ENCODE data around the gene USP17L12. TPM values are rescaled to one million over a fixed set of nuclear protein-coding genes. Genes with fewer than 3 reads are reported as not detected.
"Not testable (repeated sequence)": the region's sequence is repeated elsewhere in the genome, so short reads cannot be mapped to it uniquely, and the experiment has no call there.

The USP17L12 gene
- total and polyA plus RNA-seq, 8 donors, result not detected

DNA sequence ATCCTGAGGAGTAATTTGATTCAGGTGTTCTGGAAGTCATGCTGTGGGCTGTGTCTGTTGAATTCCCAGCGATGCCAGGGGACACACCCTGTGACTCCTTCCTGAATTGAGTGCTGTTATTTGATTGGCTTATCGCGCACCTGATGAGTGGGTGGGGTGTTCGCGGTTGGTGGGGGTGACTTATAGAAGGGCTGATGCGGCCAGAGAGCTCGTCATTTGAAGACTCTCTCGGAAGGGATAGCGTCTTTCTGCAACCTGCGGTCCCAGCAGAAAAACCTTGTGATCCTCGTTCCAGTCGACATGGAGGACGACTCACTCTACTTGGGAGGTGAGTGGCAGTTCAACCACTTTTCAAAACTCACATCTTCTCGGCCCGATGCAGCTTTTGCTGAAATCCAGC lies 47.4 kb downstream of the USP17L12 start, which contains the start of gene USP17L22:
USP17L22 (plus strand) TSS at position 301 of the 400 bp plus-strand sequence; CDS start at position 301, 0 bp downstream.
- not testable (repeated sequence) for H3K4me3 ChIP-seq, H3K27me3 ChIP-seq

More for the DNA sequence above, 47.4 kb downstream of the USP17L12 start, which contains the start of gene USP17L22:
- H3K9me3 ChIP-seq; H3K4me1 ChIP-seq; H3K27ac ChIP-seq; H3K36me3 ChIP-seq; ATAC-seq; DNase-seq; intact Hi-C loops (cut with DNase I): not testable (repeated sequence)

Other genes starting within 250 kb of the USP17L12 start
- not detected for gene FAM90A26, start 49.7 kb upstream of the USP17L12 start, total RNA-seq
- gene FAM90A26, start 49.7 kb upstream of the USP17L12 start, polyA plus RNA-seq (ENCODE audit: insufficient read length in 6 of 6), result under 1 TPM; 0.08 to 0.23 (median 0.14) TPM
- gene USP17L10, start 9.5 kb upstream of the USP17L12 start, total RNA-seq, result not detected
- gene USP17L10, start 9.5 kb upstream of the USP17L12 start, polyA plus RNA-seq (ENCODE audit: insufficient read length in 6 of 6), result not detected
- not detected for gene USP17L11, start 4.7 kb upstream of the USP17L12 start, total RNA-seq
- gene USP17L11, start 4.7 kb upstream of the USP17L12 start, polyA plus RNA-seq (ENCODE audit: insufficient read length in 6 of 6), result not detected
- gene USP17L13, start 4.7 kb downstream of the USP17L12 start, total RNA-seq, result not detected
- not detected for gene USP17L13, start 4.7 kb downstream of the USP17L12 start, polyA plus RNA-seq (ENCODE audit: insufficient read length in 6 of 6)
- not detected for gene USP17L15, start 14.2 kb downstream of the USP17L12 start, total RNA-seq
- not detected for gene USP17L15, start 14.2 kb downstream of the USP17L12 start, polyA plus RNA-seq (ENCODE audit: insufficient read length in 6 of 6)
- gene USP17L17, start 23.7 kb downstream of the USP17L12 start, total RNA-seq, result not detected
- gene USP17L17, start 23.7 kb downstream of the USP17L12 start, polyA plus RNA-seq (ENCODE audit: insufficient read length in 6 of 6), result not detected
- gene USP17L18, start 28.5 kb downstream of the USP17L12 start, total RNA-seq, result not detected
- not detected for gene USP17L18, start 28.5 kb downstream of the USP17L12 start, polyA plus RNA-seq (ENCODE audit: insufficient read length in 6 of 6)
- not detected for gene USP17L19, start 33.2 kb downstream of the USP17L12 start, total RNA-seq
- not detected for gene USP17L19, start 33.2 kb downstream of the USP17L12 start, polyA plus RNA-seq (ENCODE audit: insufficient read length in 6 of 6)
- gene USP17L20, start 38.0 kb downstream of the USP17L12 start, total RNA-seq, result not detected
- not detected for gene USP17L20, start 38.0 kb downstream of the USP17L12 start, polyA plus RNA-seq (ENCODE audit: insufficient read length in 6 of 6)
- gene USP17L21, start 42.7 kb downstream of the USP17L12 start, total RNA-seq, result not detected
- not detected for gene USP17L21, start 42.7 kb downstream of the USP17L12 start, polyA plus RNA-seq (ENCODE audit: insufficient read length in 6 of 6)
- not detected for gene USP17L22, start 47.5 kb downstream of the USP17L12 start, total RNA-seq
- gene USP17L22, start 47.5 kb downstream of the USP17L12 start, polyA plus RNA-seq (ENCODE audit: insufficient read length in 6 of 6), result not detected
- not detected for gene USP17L24, start 105.0 kb downstream of the USP17L12 start, total RNA-seq
- not detected for gene USP17L24, start 105.0 kb downstream of the USP17L12 start, polyA plus RNA-seq (ENCODE audit: insufficient read length in 6 of 6)
- not detected for gene USP17L25, start 109.8 kb downstream of the USP17L12 start, total RNA-seq
- not detected for gene USP17L25, start 109.8 kb downstream of the USP17L12 start, polyA plus RNA-seq (ENCODE audit: insufficient read length in 6 of 6)
- gene USP17L26, start 114.5 kb downstream of the USP17L12 start, total RNA-seq, result not detected
- not detected for gene USP17L26, start 114.5 kb downstream of the USP17L12 start, polyA plus RNA-seq (ENCODE audit: insufficient read length in 6 of 6)
- not detected for gene USP17L5, start 119.3 kb downstream of the USP17L12 start, total RNA-seq
- not detected for gene USP17L5, start 119.3 kb downstream of the USP17L12 start, polyA plus RNA-seq (ENCODE audit: insufficient read length in 6 of 6)
- not detected for gene USP17L27, start 124.0 kb downstream of the USP17L12 start, total RNA-seq
- gene USP17L27, start 124.0 kb downstream of the USP17L12 start, polyA plus RNA-seq (ENCODE audit: insufficient read length in 6 of 6), result not detected
- not detected for gene USP17L28, start 128.7 kb downstream of the USP17L12 start, total RNA-seq
- gene USP17L28, start 128.7 kb downstream of the USP17L12 start, polyA plus RNA-seq (ENCODE audit: insufficient read length in 6 of 6), result not detected
- not detected for gene USP17L29, start 133.5 kb downstream of the USP17L12 start, total RNA-seq
- not detected for gene USP17L29, start 133.5 kb downstream of the USP17L12 start, polyA plus RNA-seq (ENCODE audit: insufficient read length in 6 of 6)
- gene USP17L30, start 143.0 kb downstream of the USP17L12 start, total RNA-seq, result not detected
- gene USP17L30, start 143.0 kb downstream of the USP17L12 start, polyA plus RNA-seq (ENCODE audit: insufficient read length in 6 of 6), result not detected
- not detected for gene DEFB131A, start 224.3 kb downstream of the USP17L12 start, total RNA-seq
- not detected for gene DEFB131A, start 224.3 kb downstream of the USP17L12 start, polyA plus RNA-seq (ENCODE audit: insufficient read length in 6 of 6)